HepG2 (cell line): Measurements from ENCODE around the gene LMNTD1. TPM values are rescaled to one million over a fixed set of nuclear protein-coding genes. Genes with fewer than 3 reads are reported as not detected.

ENCODE experiments used
- ATAC-seq: fragments of 200-7000 bp; cut with Tn5 transposase; 3 replicates; pipeline ENCODE4 v1.9.1; 2020; ENCODE audit warnings: mild to moderate bottlenecking, moderate library complexity
- BruUV-seq: library from RNA; stranded (reverse); fragments of 400-500 nt; replicated peaks from 2 replicates; lab custom pipeline; 2021; lab: Mats Ljungman, UMichigan
- CTCF ChIA-PET: fragments of 300-600 bp; formaldehyde crosslinking; extraction: SDS; loops from one replicate; lab custom pipeline; 2021; ENCODE audit warnings: low total read pairs, inconsistent platforms, low intra/inter-chr PET ratio; lab: Yijun Ruan, JAX
- POLR2A ChIA-PET: fragments of 350-600 bp; sonication (Branson Sonifier 250); formaldehyde crosslinking; loops from one replicate; lab custom pipeline; 2020; ENCODE audit warnings: antibody characterized with exemption, inconsistent platforms; lab: Yijun Ruan, JAX
- DNase-seq: peaks from one replicate; pipeline ENCODE4 v3.0.0-alpha.2; 2015; ENCODE audit warnings: low spot score
- FAIRE-seq: peaks from 3 replicates; lab custom pipeline; 2011; peaks lifted over from hg19 to GRCh38; lab: Jason Lieb, UNC
- H2AFZ ChIP-seq: one replicate; pipeline ENCODE4 v1.6.1; 2011; ENCODE audit warnings: low read length, inconsistent platforms
- H3K27ac ChIP-seq: fragments of 300-600 bp; 3 replicates; pipeline ENCODE4 v1.8.0; 2011; ENCODE audit warnings: mixed run types, mild to moderate bottlenecking, mixed read lengths, low read length, inconsistent platforms; ENCODE audit not compliant: insufficient read depth; ENCODE audit errors: extremely low read length
- H3K27me3 ChIP-seq, 2 experiments: fragments of 200-600 bp in 1 of 2; 2 replicates in 1 of 2; 3 replicates in 1 of 2; pipeline versions ENCODE4 v1.6.0 to v1.8.0; 2011; ENCODE audit warnings: low read length in 2 of 2, mild to moderate bottlenecking in 2 of 2, moderate library complexity in 2 of 2, inconsistent platforms in 1 of 2; ENCODE audit not compliant: insufficient read depth in 2 of 2, control insufficient read depth in 1 of 2
- H3K36me3 ChIP-seq, 2 experiments: fragments of 200-600 bp in 1 of 2; replicated peaks in 1 of 2; 2 replicates in 1 of 2; 3 replicates in 1 of 2; pipeline versions ENCODE4 v1.5.1 to v1.8.0; 2011; ENCODE audit warnings: low read length in 2 of 2, inconsistent platforms in 1 of 2; ENCODE audit not compliant: insufficient read depth in 2 of 2, control insufficient read depth in 1 of 2
- H3K4me1 ChIP-seq: 2 replicates; pipeline ENCODE4 v1.5.1; 2012; ENCODE audit warnings: low read length, inconsistent platforms; ENCODE audit not compliant: insufficient read depth
- H3K4me2 ChIP-seq: 2 replicates; pipeline ENCODE4 v1.6.0; 2011; ENCODE audit warnings: low read depth, low read length, inconsistent platforms
- H3K4me3 ChIP-seq, 3 experiments: fragments of 200-600 bp in 1 of 3; sonication (generic), shearing (Covaris generic) in 1 of 3; replicated peaks in 1 of 3; 2 replicates each; pipeline ENCODE4 v1.5.1; 2011 to 2016; ENCODE audit warnings: low read length in 3 of 3, inconsistent platforms in 2 of 3, low read depth in 2 of 3, mild to moderate bottlenecking in 2 of 3, control low read depth in 1 of 3, mixed read lengths in 1 of 3; ENCODE audit not compliant: insufficient read depth in 1 of 3
- H3K79me2 ChIP-seq: one replicate; pipeline ENCODE4 v1.6.1; 2011; ENCODE audit warnings: low read length, inconsistent platforms; ENCODE audit not compliant: insufficient read depth
- H3K9ac ChIP-seq: 2 replicates; pipeline ENCODE4 v1.6.0; 2011; ENCODE audit warnings: mild to moderate bottlenecking, low read depth, low read length, inconsistent platforms; ENCODE audit not compliant: insufficient read depth
- H3K9me3 ChIP-seq: 2 replicates; pipeline ENCODE4 v1.5.1; 2012; ENCODE audit warnings: mild to moderate bottlenecking, low read length
- H4K20me1 ChIP-seq: 2 replicates; pipeline ENCODE4 v1.6.0; 2011; ENCODE audit warnings: inconsistent platforms, mild to moderate bottlenecking, low read length, moderate library complexity; ENCODE audit not compliant: insufficient read depth
- ARID2 ChIP-seq: sonication (generic); formaldehyde crosslinking; IDR thresholded peaks from 2 replicates; pipeline ENCODE4 v1.8.1; 2022; ENCODE audit warnings: mild to moderate bottlenecking, missing genetic modification reagents, borderline replicate concordance
- MIXL1 ChIP-seq: IDR thresholded peaks from 2 replicates; pipeline ENCODE4 v1.6.1; 2016
- SIN3B ChIP-seq: fragments of 150-350 bp; IDR thresholded peaks from 2 replicates; pipeline ENCODE4 v1.6.1; 2014; ENCODE audit warnings: low read length
- SP4 ChIP-seq: sonication (generic); formaldehyde crosslinking; IDR thresholded peaks from 2 replicates; pipeline ENCODE4 v1.8.1; 2023; ENCODE audit warnings: mild to moderate bottlenecking, missing genetic modification reagents
- SRSF1 ChIP-seq: fragments of 200-400 bp; formaldehyde crosslinking; optimal IDR thresholded peaks from 2 replicates; pipeline ENCODE3; 2017; ENCODE audit warnings: mild to moderate bottlenecking, low read depth, low read length, moderate library complexity
- SRSF4 ChIP-seq: fragments of 200-400 bp; formaldehyde crosslinking; IDR thresholded peaks from one replicate; pipeline ENCODE4 v1.6.1; 2018; ENCODE audit warnings: mild to moderate bottlenecking, low read depth, low read length, moderate library complexity; ENCODE audit not compliant: poor library complexity, severe bottlenecking
- ZNF234 ChIP-seq: sonication (generic); formaldehyde crosslinking; conservative IDR thresholded peaks from 2 replicates; pipeline ENCODE4 v1.5.1; 2020; ENCODE audit warnings: mild to moderate bottlenecking, missing genetic modification reagents
- ZNF235 ChIP-seq: sonication (generic); formaldehyde crosslinking; IDR thresholded peaks from 2 replicates; pipeline ENCODE4 v1.8.1; 2023; ENCODE audit warnings: mild to moderate bottlenecking, missing genetic modification reagents, borderline replicate concordance
- ZNF24 ChIP-seq: fragments of 450-650 bp; IDR thresholded peaks from 2 replicates; pipeline ENCODE4 v1.6.1; 2017; ENCODE audit warnings: antibody characterized with exemption, mild to moderate bottlenecking
- ZNF383 ChIP-seq: sonication (generic); formaldehyde crosslinking; IDR thresholded peaks from 2 replicates; pipeline ENCODE4 v1.4.0; 2020; ENCODE audit warnings: missing genetic modification reagents, mild to moderate bottlenecking, borderline replicate concordance
- ZNF430 ChIP-seq: sonication (generic); formaldehyde crosslinking; IDR thresholded peaks from 2 replicates; pipeline ENCODE4 v1.9.0; 2021; ENCODE audit warnings: mild to moderate bottlenecking, missing genetic modification reagents
- ZNF790 ChIP-seq: sonication (generic); formaldehyde crosslinking; IDR thresholded peaks from 2 replicates; pipeline ENCODE4 v1.8.0; 2022; ENCODE audit warnings: missing genetic modification reagents, mild to moderate bottlenecking, borderline replicate concordance
- ZNF883 ChIP-seq: sonication (generic); formaldehyde crosslinking; IDR thresholded peaks from 2 replicates; pipeline ENCODE4 v1.5.1; 2020; ENCODE audit warnings: mild to moderate bottlenecking, missing genetic modification reagents; ENCODE audit errors: not compliant biosample characterization
- whole genome bisulfite sequencing: methylation state at CpG from one replicate; pipeline ENCODE4 v1.1.6; 2017; ENCODE audit warnings: low lambda C conversion rate; 5-methylcytosine and 5-hydroxymethylcytosine counted together
- in situ Hi-C: cut with HindIII; loops from 2 replicates; pipeline ENCODE4 v1.10.0; 2017; ENCODE audit warnings: low pct_unique_long_range_greater_than_20kb; ENCODE audit not compliant: extremely low pct_ligation_motif_present
- intact Hi-C: fragments of 100-400 bp; cut with micrococcal nuclease; formaldehyde crosslinking; loops from one replicate; pipeline ENCODE4 v1.10.0; 2022; ENCODE audit not compliant: unreplicated experiment
- polyA plus RNA-seq, 8 experiments: library from polyadenylated mRNA; depleted of rRNA in 3 of 8; stranded (reverse) in 7 of 8; unstranded in 1 of 8; fragments of >200 nt; fragmentation: Illumina TruSeq in 4 of 8; extraction: Trizol in 4 of 8; gene quantifications; 2 replicates each; pipeline versions ENCODE4 v1.2.1 to v1.2.3, GENCODE V29; 2011 to 2016; ENCODE audit warnings: low read depth in 4 of 8, missing spikeins in 1 of 8, mixed read lengths in 1 of 8; ENCODE audit not compliant: insufficient read depth in 1 of 8
- total RNA-seq, 5 experiments: library from RNA; depleted of rRNA; stranded (reverse); fragments of >200 nt; fragmentation: Illumina TruSeq; extraction: Trizol; gene quantifications; 2 replicates each; pipeline ENCODE4 v1.2.3, GENCODE V29; 2016; ENCODE audit warnings: low read depth in 1 of 5
- TF ChIP-seq, protein P1 (sequence below): sonication (generic); formaldehyde crosslinking; IDR thresholded peaks from 2 replicates; pipeline ENCODE4 v1.5.0; 2020; ENCODE audit warnings: mild to moderate bottlenecking, missing genetic modification reagents, borderline replicate concordance
- TF ChIP-seq, protein P2 (sequence below): sonication (generic); formaldehyde crosslinking; IDR thresholded peaks from 2 replicates; pipeline ENCODE4 v1.4.0; 2020; ENCODE audit warnings: missing genetic modification reagents
- TF ChIP-seq, protein P3 (sequence below): sonication (generic); formaldehyde crosslinking; conservative IDR thresholded peaks from 2 replicates; pipeline ENCODE4 v1.4.0; 2020; ENCODE audit warnings: mild to moderate bottlenecking, missing genetic modification reagents, moderate library complexity

Gene LMNTD1
- total and polyA plus RNA-seq, 2 of the 13 experiments (the other 11 are each of a cell fraction or from before 2014, with no cell fraction given): not detected

DNA sequence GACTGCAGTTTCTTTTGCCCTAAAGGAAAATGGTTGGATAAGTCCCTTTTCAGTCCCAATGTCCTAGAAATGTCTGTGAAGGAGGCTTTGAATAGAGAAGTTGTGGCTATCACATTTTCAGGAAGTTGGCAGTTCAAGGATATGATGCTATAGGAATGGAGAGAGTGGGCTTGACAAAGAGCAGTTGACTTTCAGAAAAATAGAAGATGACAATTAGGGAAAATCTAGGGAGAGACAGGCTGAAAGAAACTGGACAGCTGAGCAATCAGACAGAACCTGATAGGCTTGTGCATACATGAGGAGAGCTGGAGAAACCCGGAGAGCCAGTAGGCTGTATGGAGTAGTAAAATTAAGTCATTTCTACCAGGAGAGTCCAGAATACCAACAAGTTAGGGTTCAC, 50.5 kb downstream of the LMNTD1 start:
- Histone ChIP-seq H3K4me1 (no peaks in the 10 kb centered on the region; the same call in 1 of the 2 replicates), H3K9ac (no peak overlapping the region), H3K4me2 (no peak overlapping the region), H3K9me3 (peaks cover 11% of the 10 kb centered on the region; the same call in 1 of the 2 replicates), H3K4me3 (no peak overlapping the region), H3K36me3 (no peaks in the 10 kb centered on the region), H3K27ac (no peak overlapping the region), H3K27me3 (no peaks in the 10 kb centered on the region), H3K79me2 (no peaks in the 10 kb centered on the region), H4K20me1 (no peaks in the 10 kb centered on the region), H2AFZ (no peak overlapping the region)
- ATAC-seq: no peak
- 31% methylated on average over 1 of the region's 1 CpG for WGBS
- ChIA-PET CTCF (no interaction called here), POLR2A (no interaction called here)
- intact Hi-C loops (no loop called here), in situ Hi-C loops (no loop called here)
- no peak for FAIRE-seq
- no peak for DNase-seq
- BruUV-seq: no TSS peak
- no peak for TF ChIP-seq SRSF4
- TF ChIP-seq, protein P1, sequence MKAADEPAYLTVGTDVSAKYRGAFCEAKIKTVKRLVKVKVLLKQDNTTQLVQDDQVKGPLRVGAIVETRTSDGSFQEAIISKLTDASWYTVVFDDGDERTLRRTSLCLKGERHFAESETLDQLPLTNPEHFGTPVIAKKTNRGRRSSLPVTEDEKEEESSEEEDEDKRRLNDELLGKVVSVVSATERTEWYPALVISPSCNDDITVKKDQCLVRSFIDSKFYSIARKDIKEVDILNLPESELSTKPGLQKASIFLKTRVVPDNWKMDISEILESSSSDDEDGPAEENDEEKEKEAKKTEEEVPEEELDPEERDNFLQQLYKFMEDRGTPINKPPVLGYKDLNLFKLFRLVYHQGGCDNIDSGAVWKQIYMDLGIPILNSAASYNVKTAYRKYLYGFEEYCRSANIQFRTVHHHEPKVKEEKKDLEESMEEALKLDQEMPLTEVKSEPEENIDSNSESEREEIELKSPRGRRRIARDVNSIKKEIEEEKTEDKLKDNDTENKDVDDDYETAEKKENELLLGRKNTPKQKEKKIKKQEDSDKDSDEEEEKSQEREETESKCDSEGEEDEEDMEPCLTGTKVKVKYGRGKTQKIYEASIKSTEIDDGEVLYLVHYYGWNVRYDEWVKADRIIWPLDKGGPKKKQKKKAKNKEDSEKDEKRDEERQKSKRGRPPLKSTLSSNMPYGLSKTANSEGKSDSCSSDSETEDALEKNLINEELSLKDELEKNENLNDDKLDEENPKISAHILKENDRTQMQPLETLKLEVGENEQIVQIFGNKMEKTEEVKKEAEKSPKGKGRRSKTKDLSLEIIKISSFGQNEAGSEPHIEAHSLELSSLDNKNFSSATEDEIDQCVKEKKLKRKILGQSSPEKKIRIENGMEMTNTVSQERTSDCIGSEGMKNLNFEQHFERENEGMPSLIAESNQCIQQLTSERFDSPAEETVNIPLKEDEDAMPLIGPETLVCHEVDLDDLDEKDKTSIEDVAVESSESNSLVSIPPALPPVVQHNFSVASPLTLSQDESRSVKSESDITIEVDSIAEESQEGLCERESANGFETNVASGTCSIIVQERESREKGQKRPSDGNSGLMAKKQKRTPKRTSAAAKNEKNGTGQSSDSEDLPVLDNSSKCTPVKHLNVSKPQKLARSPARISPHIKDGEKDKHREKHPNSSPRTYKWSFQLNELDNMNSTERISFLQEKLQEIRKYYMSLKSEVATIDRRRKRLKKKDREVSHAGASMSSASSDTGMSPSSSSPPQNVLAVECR (CRISPR knock-in tag): no peak
- no peak for TF ChIP-seq ZNF883 (CRISPR knock-in tag)
- no peak for TF ChIP-seq SP4
- TF ChIP-seq, protein P2, sequence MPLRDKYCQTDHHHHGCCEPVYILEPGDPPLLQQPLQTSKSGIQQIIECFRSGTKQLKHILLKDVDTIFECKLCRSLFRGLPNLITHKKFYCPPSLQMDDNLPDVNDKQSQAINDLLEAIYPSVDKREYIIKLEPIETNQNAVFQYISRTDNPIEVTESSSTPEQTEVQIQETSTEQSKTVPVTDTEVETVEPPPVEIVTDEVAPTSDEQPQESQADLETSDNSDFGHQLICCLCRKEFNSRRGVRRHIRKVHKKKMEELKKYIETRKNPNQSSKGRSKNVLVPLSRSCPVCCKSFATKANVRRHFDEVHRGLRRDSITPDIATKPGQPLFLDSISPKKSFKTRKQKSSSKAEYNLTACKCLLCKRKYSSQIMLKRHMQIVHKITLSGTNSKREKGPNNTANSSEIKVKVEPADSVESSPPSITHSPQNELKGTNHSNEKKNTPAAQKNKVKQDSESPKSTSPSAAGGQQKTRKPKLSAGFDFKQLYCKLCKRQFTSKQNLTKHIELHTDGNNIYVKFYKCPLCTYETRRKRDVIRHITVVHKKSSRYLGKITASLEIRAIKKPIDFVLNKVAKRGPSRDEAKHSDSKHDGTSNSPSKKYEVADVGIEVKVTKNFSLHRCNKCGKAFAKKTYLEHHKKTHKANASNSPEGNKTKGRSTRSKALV (CRISPR knock-in tag): no peak
- TF ChIP-seq, protein P3, sequence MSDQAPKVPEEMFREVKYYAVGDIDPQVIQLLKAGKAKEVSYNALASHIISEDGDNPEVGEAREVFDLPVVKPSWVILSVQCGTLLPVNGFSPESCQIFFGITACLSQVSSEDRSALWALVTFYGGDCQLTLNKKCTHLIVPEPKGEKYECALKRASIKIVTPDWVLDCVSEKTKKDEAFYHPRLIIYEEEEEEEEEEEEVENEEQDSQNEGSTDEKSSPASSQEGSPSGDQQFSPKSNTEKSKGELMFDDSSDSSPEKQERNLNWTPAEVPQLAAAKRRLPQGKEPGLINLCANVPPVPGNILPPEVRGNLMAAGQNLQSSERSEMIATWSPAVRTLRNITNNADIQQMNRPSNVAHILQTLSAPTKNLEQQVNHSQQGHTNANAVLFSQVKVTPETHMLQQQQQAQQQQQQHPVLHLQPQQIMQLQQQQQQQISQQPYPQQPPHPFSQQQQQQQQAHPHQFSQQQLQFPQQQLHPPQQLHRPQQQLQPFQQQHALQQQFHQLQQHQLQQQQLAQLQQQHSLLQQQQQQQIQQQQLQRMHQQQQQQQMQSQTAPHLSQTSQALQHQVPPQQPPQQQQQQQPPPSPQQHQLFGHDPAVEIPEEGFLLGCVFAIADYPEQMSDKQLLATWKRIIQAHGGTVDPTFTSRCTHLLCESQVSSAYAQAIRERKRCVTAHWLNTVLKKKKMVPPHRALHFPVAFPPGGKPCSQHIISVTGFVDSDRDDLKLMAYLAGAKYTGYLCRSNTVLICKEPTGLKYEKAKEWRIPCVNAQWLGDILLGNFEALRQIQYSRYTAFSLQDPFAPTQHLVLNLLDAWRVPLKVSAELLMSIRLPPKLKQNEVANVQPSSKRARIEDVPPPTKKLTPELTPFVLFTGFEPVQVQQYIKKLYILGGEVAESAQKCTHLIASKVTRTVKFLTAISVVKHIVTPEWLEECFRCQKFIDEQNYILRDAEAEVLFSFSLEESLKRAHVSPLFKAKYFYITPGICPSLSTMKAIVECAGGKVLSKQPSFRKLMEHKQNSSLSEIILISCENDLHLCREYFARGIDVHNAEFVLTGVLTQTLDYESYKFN: no peak
- no peak for TF ChIP-seq SRSF1
- TF ChIP-seq ZNF383: no peak
- no peak for TF ChIP-seq ZNF430 (CRISPR knock-in tag)
- no peak for TF ChIP-seq ZNF24
- no peak for TF ChIP-seq ZNF234 (CRISPR knock-in tag)
- TF ChIP-seq MIXL1 (CRISPR knock-in tag): no peak
- no peak for TF ChIP-seq ZNF790
- TF ChIP-seq SIN3B: no peak
- no peak for TF ChIP-seq ARID2 (CRISPR knock-in tag)
- no peak for TF ChIP-seq ZNF235 (CRISPR knock-in tag)
